DND-41 (cell line): ENCODE measurements around the gene IFITM2.

ENCODE experiments used
- EZH2 ChIP-seq: IDR thresholded peaks from 3 replicates; pipeline ENCODE4 v1.6.1; 2012; ENCODE audit warnings: borderline replicate concordance, low read depth, mild to moderate bottlenecking, moderate library complexity, low read length, inconsistent platforms; ENCODE audit not compliant: severe bottlenecking
- TF ChIP-seq, protein P1 (sequence below): IDR thresholded peaks from 2 replicates; pipeline ENCODE4 v1.5.1; 2012; ENCODE audit warnings: borderline replicate concordance, low read length, moderate library complexity, mild to moderate bottlenecking; ENCODE audit not compliant: poor library complexity, severe bottlenecking; ENCODE audit errors: extremely low read depth

GRCh38 chr11:344836-345578, 37.4 kb downstream of the IFITM2 start:
- TF ChIP-seq, protein P1, sequence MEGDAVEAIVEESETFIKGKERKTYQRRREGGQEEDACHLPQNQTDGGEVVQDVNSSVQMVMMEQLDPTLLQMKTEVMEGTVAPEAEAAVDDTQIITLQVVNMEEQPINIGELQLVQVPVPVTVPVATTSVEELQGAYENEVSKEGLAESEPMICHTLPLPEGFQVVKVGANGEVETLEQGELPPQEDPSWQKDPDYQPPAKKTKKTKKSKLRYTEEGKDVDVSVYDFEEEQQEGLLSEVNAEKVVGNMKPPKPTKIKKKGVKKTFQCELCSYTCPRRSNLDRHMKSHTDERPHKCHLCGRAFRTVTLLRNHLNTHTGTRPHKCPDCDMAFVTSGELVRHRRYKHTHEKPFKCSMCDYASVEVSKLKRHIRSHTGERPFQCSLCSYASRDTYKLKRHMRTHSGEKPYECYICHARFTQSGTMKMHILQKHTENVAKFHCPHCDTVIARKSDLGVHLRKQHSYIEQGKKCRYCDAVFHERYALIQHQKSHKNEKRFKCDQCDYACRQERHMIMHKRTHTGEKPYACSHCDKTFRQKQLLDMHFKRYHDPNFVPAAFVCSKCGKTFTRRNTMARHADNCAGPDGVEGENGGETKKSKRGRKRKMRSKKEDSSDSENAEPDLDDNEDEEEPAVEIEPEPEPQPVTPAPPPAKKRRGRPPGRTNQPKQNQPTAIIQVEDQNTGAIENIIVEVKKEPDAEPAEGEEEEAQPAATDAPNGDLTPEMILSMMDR: no peak
- TF ChIP-seq EZH2: no peak
